GM23248 (cell line): ENCODE data around the gene DOK1. TPM values are rescaled to one million over a fixed set of nuclear protein-coding genes. Genes with fewer than 3 reads are reported as not detected.

Source experiments
- DNase-seq: peaks from one replicate; pipeline ENCODE4 v3.0.0-alpha.2; 2015
- H2AFZ ChIP-seq: fragments of 200-600 bp; sonication (generic); 2 replicates; pipeline ENCODE4 v1.6.1; 2016; ENCODE audit warnings: antibody characterized with exemption
- H3F3A ChIP-seq: fragments of 200-600 bp; sonication (generic); 2 replicates; pipeline ENCODE4 v1.6.1; 2016; ENCODE audit warnings: mild to moderate bottlenecking, antibody characterized with exemption, mixed run types; ENCODE audit not compliant: insufficient read depth
- H3K27ac ChIP-seq: fragments of 200-600 bp; sonication (generic); 2 replicates; pipeline ENCODE4 v1.5.1; 2016; ENCODE audit warnings: mild to moderate bottlenecking
- H3K27me3 ChIP-seq: fragments of 200-600 bp; sonication (generic); replicated peaks from 2 replicates; pipeline ENCODE4 v1.6.1; 2016; ENCODE audit warnings: mild to moderate bottlenecking; ENCODE audit not compliant: insufficient read depth
- H3K36me3 ChIP-seq: fragments of 200-600 bp; sonication (generic); 2 replicates; pipeline ENCODE4 v1.6.1; 2016; ENCODE audit warnings: low read depth, mild to moderate bottlenecking
- H3K4me1 ChIP-seq: fragments of 200-600 bp; sonication (generic); 2 replicates; pipeline ENCODE4 v1.6.1; 2016; ENCODE audit warnings: mild to moderate bottlenecking; ENCODE audit not compliant: insufficient read depth
- H3K4me2 ChIP-seq: fragments of 200-600 bp; sonication (generic); one replicate; pipeline ENCODE4 v1.6.1; 2016; ENCODE audit warnings: mild to moderate bottlenecking; ENCODE audit not compliant: unreplicated experiment
- H3K4me3 ChIP-seq: fragments of 200-600 bp; sonication (generic); 2 replicates; pipeline ENCODE4 v1.5.1; 2016; ENCODE audit warnings: mild to moderate bottlenecking
- H3K79me2 ChIP-seq: fragments of 200-600 bp; sonication (generic); 2 replicates; pipeline ENCODE4 v1.6.1; 2016; ENCODE audit warnings: mild to moderate bottlenecking; ENCODE audit not compliant: insufficient read depth
- H3K9ac ChIP-seq: fragments of 200-600 bp; sonication (generic); 2 replicates; pipeline ENCODE4 v1.6.1; 2016; ENCODE audit warnings: mild to moderate bottlenecking
- H3K9me2 ChIP-seq: fragments of 200-600 bp; sonication (generic); 2 replicates; pipeline ENCODE4 v1.6.1; 2016; ENCODE audit warnings: mixed run types, mild to moderate bottlenecking, moderate library complexity; ENCODE audit not compliant: insufficient read depth
- H3K9me3 ChIP-seq: fragments of 200-600 bp; sonication (generic); one replicate; pipeline ENCODE4 v1.6.1; 2017; ENCODE audit warnings: low read depth
- H4K20me1 ChIP-seq: fragments of 200-600 bp; sonication (generic); 2 replicates; pipeline ENCODE4 v1.6.0; 2016; ENCODE audit not compliant: insufficient read depth
- EZH2 ChIP-seq: fragments of 200-600 bp; sonication (generic); IDR thresholded peaks from 2 replicates; pipeline ENCODE4 v1.6.1; 2018; ENCODE audit warnings: antibody characterized with exemption, mild to moderate bottlenecking; ENCODE audit not compliant: insufficient read depth, poor library complexity, severe bottlenecking
- EZH2phosphoT487 ChIP-seq: fragments of 200-600 bp; sonication (generic); IDR thresholded peaks from 2 replicates; pipeline ENCODE4 v1.6.1; 2018; ENCODE audit warnings: antibody characterized with exemption, moderate library complexity, mild to moderate bottlenecking, low read depth; ENCODE audit not compliant: insufficient read depth
- WGBS, 2 experiments: methylation state at CpG; one replicate each; pipeline ENCODE4 v1.1.6; 2015 to 2017; ENCODE audit warnings: low lambda C conversion rate in 2 of 2, low coverage in 1 of 2; ENCODE audit errors: missing lambda C conversion rate in 2 of 2; 5-methylcytosine and 5-hydroxymethylcytosine counted together
- in situ Hi-C: fragments of 300-500 bp; cut with MboI; formaldehyde crosslinking; loops from 2 replicates; pipeline ENCODE4 v1.15.0; 2020
- polyA plus RNA-seq: library from polyadenylated mRNA; unstranded; fragments of >200 nt; fragmentation: Nextera tagmentation; extraction: Ambion mirVana; gene quantifications from 2 replicates; pipeline ENCODE4 v1.2.1, GENCODE V29; 2016
- total RNA-seq: library from RNA; depleted of rRNA; stranded (reverse); fragments of >200 nt; shearing (Covaris generic); gene quantifications from 2 replicates; pipeline ENCODE4 v1.2.3, GENCODE V29; 2014

DOK1 gene
- total and polyA plus RNA-seq, 2 experiments from 2014 or later: 32.2 to 32.6 TPM

DNA sequence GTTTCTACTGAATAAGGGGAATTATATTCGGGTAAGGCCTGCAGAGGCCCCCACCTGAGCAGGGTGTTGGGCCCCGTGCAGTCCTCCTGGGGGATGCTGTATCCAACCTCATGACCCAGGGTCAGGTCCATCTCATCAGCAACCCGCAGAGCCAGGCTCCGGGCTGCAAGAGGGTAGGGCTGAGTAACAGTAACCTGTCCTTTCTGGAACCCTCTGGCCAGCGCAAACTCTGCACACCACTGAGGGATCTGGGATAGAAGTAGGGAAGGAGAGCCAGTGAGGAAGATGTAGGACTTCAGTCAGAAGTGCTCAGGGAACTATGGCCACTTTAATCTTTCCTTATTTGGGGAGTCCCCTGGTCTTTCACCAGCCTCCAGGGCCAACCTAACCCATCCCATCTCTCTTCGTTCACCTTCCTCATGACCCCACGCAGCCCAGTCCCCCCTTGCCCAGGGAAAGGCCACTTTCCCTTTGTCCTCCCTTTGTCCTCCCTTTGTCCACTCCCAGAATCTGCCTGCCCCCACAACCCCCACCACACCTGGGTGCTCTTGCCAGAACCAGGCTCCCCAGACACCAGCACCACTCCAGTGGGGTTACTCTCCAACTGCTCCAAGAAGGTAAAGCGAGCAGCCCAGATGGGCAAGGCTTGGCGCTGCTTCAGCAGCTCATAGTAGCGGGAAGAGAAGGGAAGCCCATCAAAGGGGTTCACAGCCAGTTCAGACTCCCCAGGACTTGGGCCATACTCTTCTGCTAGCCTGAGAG lies 29.4 kb upstream of the DOK1 start:
- no peak overlapping the region for H3K4me2 ChIP-seq
- no peak for TF ChIP-seq EZH2
- TF ChIP-seq EZH2phosphoT487: no peak
- H3K9me2 ChIP-seq: no peaks in the 10 kb centered on the region
- 79 to 80% methylated on average over 10 of the region's 10 CpGs for WGBS, 2 experiments
- no peak for DNase-seq
- H2AFZ ChIP-seq: no peak overlapping the region
- no peak overlapping the region for H3K4me3 ChIP-seq
- in situ Hi-C loops: no loop called here
- H3K27ac ChIP-seq: no peak overlapping the region
- 0 out of 2 replicates have a peak, but pooled peaks cover 11% of the 10 kb centered on the region for H3K36me3 ChIP-seq
- peaks cover 30% of the 10 kb centered on the region for H3K79me2 ChIP-seq
- H3K9me3 ChIP-seq: no peaks in the 10 kb centered on the region
- no peak overlapping the region for H3K9ac ChIP-seq
- H3F3A ChIP-seq: no peaks in the 10 kb centered on the region
- H3K27me3 ChIP-seq: no peaks in the 10 kb centered on the region
- peaks cover 7% of the 10 kb centered on the region for H3K4me1 ChIP-seq
- H4K20me1 ChIP-seq: no peaks in the 10 kb centered on the region

DNA sequence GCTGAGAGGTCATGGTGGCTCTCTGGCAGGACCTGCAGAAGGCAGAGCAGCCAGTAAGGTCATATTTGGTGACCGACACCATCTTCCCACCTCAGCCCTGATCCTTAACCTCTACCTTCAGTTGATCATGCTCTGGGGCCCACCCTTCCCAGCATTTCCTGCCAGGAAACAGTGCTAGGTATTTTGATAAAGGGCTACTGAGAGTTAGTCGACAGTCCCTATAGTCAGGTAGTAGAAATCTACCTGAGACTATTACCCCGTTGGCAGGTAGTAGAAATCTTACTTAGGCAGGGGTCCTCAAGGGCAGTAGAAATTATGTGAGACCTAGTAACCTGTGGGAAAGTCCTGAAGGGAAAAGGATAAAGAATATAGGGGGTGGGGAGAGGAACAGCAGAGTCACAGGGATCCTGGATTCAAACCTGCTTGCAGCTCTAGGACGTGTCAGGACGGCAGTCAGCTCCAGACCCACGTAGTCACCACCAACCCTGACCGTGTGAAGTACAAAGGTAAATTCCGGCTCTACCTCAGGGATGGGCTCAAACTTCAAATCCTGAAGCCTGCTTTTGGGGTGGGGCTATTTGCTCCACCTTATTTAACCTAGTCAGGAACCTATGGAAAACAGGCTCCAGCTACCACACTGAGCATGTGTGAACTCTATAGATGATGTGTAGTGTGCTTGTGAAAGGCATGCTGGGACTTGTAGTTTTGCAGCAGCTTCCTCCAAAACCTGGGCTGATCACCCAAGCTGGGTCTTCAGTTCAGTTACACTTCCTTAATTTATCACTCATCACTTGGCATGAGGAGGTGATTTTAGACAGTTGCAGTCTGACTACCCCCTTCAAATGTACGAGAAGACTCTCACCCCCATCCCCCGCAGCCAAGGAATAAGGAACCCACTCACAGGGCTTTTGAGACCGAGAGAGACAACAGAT lies 28.5 kb upstream of the DOK1 start, which contains the start of gene DQX1:
TSS of gene DQX1 (minus strand) at position 515 of the 932 bp plus-strand sequence. CDS start at position 13, 502 bp downstream.
- Histone ChIP-seq H3K9me3 (no peaks in the 10 kb centered on the region), H3K4me3 (no peak within 1 kb of the TSS), H3K27ac (no peak within 1 kb of the TSS), H3K27me3 (no peaks in the 10 kb centered on the region), H3K36me3 (0 out of 2 replicates have a peak, but pooled peaks cover 11% of the 10 kb centered on the region), H3K4me1 (peaks cover 10% of the 10 kb centered on the region), H3F3A (no peaks in the 10 kb centered on the region), H2AFZ (no peak within 1 kb of the TSS), H3K79me2 (peaks cover 39% of the 10 kb centered on the region), H3K4me2 (no peak within 1 kb of the TSS), H3K9ac (no peak within 1 kb of the TSS), H4K20me1 (no peaks in the 10 kb centered on the region), H3K9me2 (no peaks in the 10 kb centered on the region)
- WGBS, 2 experiments: 87 to 89% methylated on average over 11 of the region's 11 CpGs
- TF ChIP-seq EZH2phosphoT487 (no peak), EZH2 (no peak)
- DNase-seq: peak; percentile 57
- in situ Hi-C loops: no loop called here

DNA sequence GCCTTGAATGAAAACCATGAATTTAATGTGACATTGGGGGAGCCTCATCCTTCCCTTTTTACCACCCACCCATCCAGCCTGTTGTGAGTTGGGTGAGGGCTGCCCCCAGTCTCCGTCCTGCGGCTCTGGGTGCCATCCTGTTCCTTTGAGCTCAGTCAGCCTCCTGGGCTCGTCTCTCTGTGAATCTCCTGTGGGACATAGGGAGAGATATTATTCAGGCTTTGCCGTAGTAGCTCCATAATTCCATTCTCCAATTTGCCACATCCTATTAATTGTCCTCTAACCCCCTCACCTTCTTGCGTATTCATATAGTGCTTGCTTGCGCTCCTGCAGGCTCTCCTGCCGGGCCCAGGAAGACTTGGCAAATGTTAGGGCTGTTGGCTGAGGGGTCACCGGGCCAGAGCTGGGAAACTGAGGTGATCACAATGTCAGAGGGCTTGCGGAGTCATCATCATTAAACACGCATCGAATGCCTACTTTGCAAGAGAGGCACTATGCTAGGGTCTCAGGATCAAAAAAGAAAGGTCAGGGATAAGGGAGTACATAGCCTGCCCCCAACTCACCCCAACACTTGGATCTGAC lies 27.8 kb upstream of the DOK1 start:
- no peaks in the 10 kb centered on the region for H4K20me1 ChIP-seq
- H3K27ac ChIP-seq: no peak overlapping the region
- in situ Hi-C loops: no loop called here
- H3K4me3 ChIP-seq: no peak overlapping the region
- H3K9me3 ChIP-seq: no peaks in the 10 kb centered on the region
- no peak for TF ChIP-seq EZH2phosphoT487
- no peak for TF ChIP-seq EZH2
- H3K4me1 ChIP-seq: peaks cover 18% of the 10 kb centered on the region
- H3K79me2 ChIP-seq: peaks cover 46% of the 10 kb centered on the region
- H3K9me2 ChIP-seq: no peaks in the 10 kb centered on the region
- H3K36me3 ChIP-seq: 0 out of 2 replicates have a peak, but pooled peaks cover 11% of the 10 kb centered on the region
- 93 to 95% methylated on average over 11 of the region's 11 CpGs for WGBS, 2 experiments
- no peak overlapping the region for H3K9ac ChIP-seq
- no peaks in the 10 kb centered on the region for H3K27me3 ChIP-seq
- peaks cover 5% of the 10 kb centered on the region; the same call in 1 of the 2 replicates for H3F3A ChIP-seq
- no peak overlapping the region for H3K4me2 ChIP-seq
- H2AFZ ChIP-seq: no peak overlapping the region
- no peak for DNase-seq

DNA sequence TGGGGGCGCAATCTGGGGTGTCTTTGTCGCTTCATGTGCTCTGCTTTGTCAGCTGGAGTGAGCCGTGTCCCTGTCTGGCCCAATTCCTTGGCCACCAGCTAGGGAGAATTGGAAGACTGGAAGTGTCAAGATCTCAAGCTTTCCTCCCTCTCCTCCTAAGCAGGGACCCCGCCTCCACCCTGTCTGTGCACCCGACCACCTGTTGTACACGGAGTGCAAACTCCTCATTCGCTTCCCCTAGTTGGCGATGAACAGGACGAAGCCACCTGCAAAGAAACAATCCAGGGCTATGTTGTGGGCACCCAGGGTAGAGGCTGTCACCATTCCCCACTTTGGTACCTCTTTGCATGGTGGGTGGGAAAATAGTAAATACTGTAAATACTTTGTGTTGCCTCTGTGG lies 26.8 kb upstream of the DOK1 start:
- H3F3A ChIP-seq: peaks cover 15% of the 10 kb centered on the region; the same call in 1 of the 2 replicates
- 0 out of 2 replicates have a peak, but pooled peaks cover 11% of the 10 kb centered on the region for H3K36me3 ChIP-seq
- 94% methylated on average over 9 of the region's 9 CpGs for WGBS, 2 experiments
- no peaks in the 10 kb centered on the region for H3K9me3 ChIP-seq
- no peaks in the 10 kb centered on the region for H4K20me1 ChIP-seq
- peaks cover 22% of the 10 kb centered on the region for H3K4me1 ChIP-seq
- no peak overlapping the region for H2AFZ ChIP-seq
- H3K9ac ChIP-seq: peak overlapping the region; percentile 89; the same call in 1 of the 2 replicates
- no peak overlapping the region for H3K4me3 ChIP-seq
- no peak for DNase-seq
- no peak for TF ChIP-seq EZH2
- no peak for TF ChIP-seq EZH2phosphoT487
- H3K27ac ChIP-seq: no peak overlapping the region
- in situ Hi-C loops: no loop called here
- H3K9me2 ChIP-seq: no peaks in the 10 kb centered on the region
- peaks cover 51% of the 10 kb centered on the region for H3K79me2 ChIP-seq
- H3K4me2 ChIP-seq: no peak overlapping the region
- no peaks in the 10 kb centered on the region for H3K27me3 ChIP-seq
